Smooth muscle cell (in vitro differentiated cells): ENCODE measurements around the gene DNAJB1. TPM values are rescaled to one million over a fixed set of nuclear protein-coding genes. Genes with fewer than 3 reads are reported as not detected.
A peak's percentile ranks its signal among the peaks of the same experiment; 100 is the strongest.

ENCODE experiments used
- DNase-seq: peaks from one replicate; lab custom pipeline; 2025; ENCODE audit not compliant: unreplicated experiment; lab: John Stamatoyannopoulos, UW
- H2AFZ ChIP-seq: fragments of 200-600 bp; sonication (generic); 2 replicates; pipeline ENCODE4 v1.6.0; 2016; ENCODE audit warnings: antibody characterized with exemption, low read depth, mild to moderate bottlenecking
- H3F3A ChIP-seq: fragments of 200-600 bp; sonication (generic); 2 replicates; pipeline ENCODE4 v1.6.0; 2017; ENCODE audit warnings: antibody characterized with exemption, low read depth
- H3K27ac ChIP-seq: fragments of 200-600 bp; sonication (generic); 2 replicates; pipeline ENCODE4 v1.5.1; 2016; ENCODE audit warnings: low read depth, mild to moderate bottlenecking
- H3K27me3 ChIP-seq: fragments of 200-600 bp; sonication (generic); 2 replicates; pipeline ENCODE4 v1.6.1; 2016; ENCODE audit warnings: low read depth, mild to moderate bottlenecking
- H3K36me3 ChIP-seq: fragments of 200-600 bp; sonication (generic); 2 replicates; pipeline ENCODE4 v1.5.1; 2016; ENCODE audit warnings: low read depth
- H3K4me1 ChIP-seq: fragments of 200-600 bp; sonication (generic); 2 replicates; pipeline ENCODE4 v1.5.1; 2016; ENCODE audit warnings: low read depth
- H3K4me2 ChIP-seq: fragments of 200-600 bp; sonication (generic); 2 replicates; pipeline ENCODE4 v1.6.0; 2016; ENCODE audit warnings: mild to moderate bottlenecking
- H3K4me3 ChIP-seq: fragments of 200-600 bp; sonication (generic); 2 replicates; pipeline ENCODE4 v1.5.1; 2016; ENCODE audit warnings: mild to moderate bottlenecking
- H3K79me2 ChIP-seq: fragments of 200-600 bp; sonication (generic); 2 replicates; pipeline ENCODE4 v1.6.0; 2016; ENCODE audit warnings: low read depth, mild to moderate bottlenecking
- H3K9ac ChIP-seq: fragments of 200-600 bp; sonication (generic); 2 replicates; pipeline ENCODE4 v1.6.0; 2016; ENCODE audit warnings: low read depth
- H3K9me3 ChIP-seq: fragments of 200-600 bp; sonication (generic); replicated peaks from 2 replicates; pipeline ENCODE4 v1.5.1; 2016; ENCODE audit warnings: low read depth
- H4K20me1 ChIP-seq: fragments of 200-600 bp; sonication (generic); 2 replicates; pipeline ENCODE4 v1.6.0; 2016; ENCODE audit warnings: low read depth
- WGBS: methylation state at CpG from one replicate; pipeline ENCODE4 v1.1.7; 2016; ENCODE audit warnings: low lambda C conversion rate; 5-methylcytosine and 5-hydroxymethylcytosine counted together
- polyA plus RNA-seq: library from polyadenylated mRNA; unstranded; fragments of >200 nt; fragmentation: Nextera tagmentation; extraction: Ambion mirVana; gene quantifications from 2 replicates; pipeline ENCODE4 v1.2.1, GENCODE V29; 2016
- total RNA-seq: library from RNA; depleted of rRNA; stranded (reverse); fragments of >200 nt; gene quantifications from 2 replicates; pipeline ENCODE4 v1.2.3, GENCODE V29; 2014
- TF ChIP-seq, protein P1 (sequence below): fragments of 200-600 bp; sonication (generic); IDR thresholded peaks from 2 replicates; pipeline ENCODE4 v1.5.1; 2017; ENCODE audit warnings: borderline replicate concordance, mild to moderate bottlenecking, antibody characterized with exemption; ENCODE audit not compliant: insufficient read depth, poor library complexity, severe bottlenecking

DNAJB1 gene
- total and polyA plus RNA-seq, 2 experiments from 2014 or later, result 114 to 152 TPM

DNA sequence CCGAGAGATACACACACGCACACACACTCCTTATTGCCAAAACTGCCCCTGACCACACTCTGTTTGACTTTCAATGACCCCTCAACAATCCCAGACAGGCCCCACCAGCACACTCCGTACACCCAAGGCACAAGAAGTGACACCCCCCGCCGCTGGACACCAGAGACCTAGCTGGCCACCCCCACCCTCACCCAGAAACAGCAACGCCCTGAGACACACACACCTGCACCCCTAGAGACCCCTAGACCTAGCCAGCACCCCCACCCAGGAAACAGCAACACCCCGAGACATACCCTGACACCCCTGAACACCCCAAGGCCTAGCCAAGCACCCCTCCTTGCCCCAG is 41.9 kb downstream of the DNAJB1 start:
- Histone ChIP-seq H3K27ac (no peak overlapping the region), H4K20me1 (peaks cover 34% of the 10 kb centered on the region), H2AFZ (no peak overlapping the region), H3K4me3 (no peak overlapping the region), H3K27me3 (no peaks in the 10 kb centered on the region), H3K79me2 (no peaks in the 10 kb centered on the region), H3K4me1 (peaks cover 12% of the 10 kb centered on the region), H3K4me2 (no peak overlapping the region), H3K9ac (no peak overlapping the region), H3K36me3 (no peaks in the 10 kb centered on the region), H3K9me3 (no peaks in the 10 kb centered on the region), H3F3A (no peaks in the 10 kb centered on the region)
- TF ChIP-seq, protein P1, sequence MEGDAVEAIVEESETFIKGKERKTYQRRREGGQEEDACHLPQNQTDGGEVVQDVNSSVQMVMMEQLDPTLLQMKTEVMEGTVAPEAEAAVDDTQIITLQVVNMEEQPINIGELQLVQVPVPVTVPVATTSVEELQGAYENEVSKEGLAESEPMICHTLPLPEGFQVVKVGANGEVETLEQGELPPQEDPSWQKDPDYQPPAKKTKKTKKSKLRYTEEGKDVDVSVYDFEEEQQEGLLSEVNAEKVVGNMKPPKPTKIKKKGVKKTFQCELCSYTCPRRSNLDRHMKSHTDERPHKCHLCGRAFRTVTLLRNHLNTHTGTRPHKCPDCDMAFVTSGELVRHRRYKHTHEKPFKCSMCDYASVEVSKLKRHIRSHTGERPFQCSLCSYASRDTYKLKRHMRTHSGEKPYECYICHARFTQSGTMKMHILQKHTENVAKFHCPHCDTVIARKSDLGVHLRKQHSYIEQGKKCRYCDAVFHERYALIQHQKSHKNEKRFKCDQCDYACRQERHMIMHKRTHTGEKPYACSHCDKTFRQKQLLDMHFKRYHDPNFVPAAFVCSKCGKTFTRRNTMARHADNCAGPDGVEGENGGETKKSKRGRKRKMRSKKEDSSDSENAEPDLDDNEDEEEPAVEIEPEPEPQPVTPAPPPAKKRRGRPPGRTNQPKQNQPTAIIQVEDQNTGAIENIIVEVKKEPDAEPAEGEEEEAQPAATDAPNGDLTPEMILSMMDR, result no peak
- no peak for DNase-seq
- 95% methylated on average over 7 of the region's 7 CpGs for WGBS

DNA sequence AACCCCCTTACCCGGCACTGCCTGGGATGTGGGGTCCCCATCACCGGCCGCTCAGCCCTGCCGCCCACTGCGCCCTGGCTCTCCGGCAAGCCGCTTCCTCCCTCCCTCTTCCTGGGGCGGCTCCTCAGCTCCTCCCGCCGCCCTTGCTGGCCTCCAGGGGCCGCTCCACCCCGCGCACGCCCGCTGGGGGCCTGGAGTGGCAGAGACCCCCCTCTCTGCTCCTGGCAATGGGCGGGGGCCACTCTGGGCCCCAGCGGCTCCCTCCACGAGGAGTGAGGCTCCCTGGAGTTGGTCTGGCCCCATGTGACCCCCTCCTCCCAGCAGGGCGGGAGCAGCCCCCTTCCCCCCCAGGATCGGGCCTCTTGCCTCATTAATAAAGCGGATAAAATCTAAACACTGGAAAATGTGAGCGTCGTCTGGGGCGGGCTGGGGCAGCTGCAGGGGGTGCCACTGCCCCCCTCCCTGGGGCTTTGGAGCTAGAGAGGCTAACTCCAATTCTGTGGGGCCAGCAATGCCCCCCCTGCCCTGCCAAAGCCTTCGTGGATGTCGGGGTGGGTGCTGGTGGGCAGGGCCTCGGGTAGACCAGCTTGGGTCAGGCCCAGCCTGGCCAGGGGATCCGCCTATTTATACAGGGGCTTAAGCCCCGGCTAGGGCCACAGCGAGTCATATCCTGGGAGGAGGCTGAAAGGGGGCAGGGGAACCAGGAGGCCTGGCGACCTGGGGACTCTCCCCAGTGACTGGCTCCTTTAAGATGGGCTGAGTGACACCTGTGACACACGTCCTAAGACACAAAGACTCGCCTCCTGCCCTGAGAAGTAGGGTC is 42.7 kb downstream of the DNAJB1 start, which contains the start of gene PTGER1:
Gene PTGER1, minus strand, starts transcription at position 104 of the 823 bp plus-strand sequence. CDS start 1,034 bp downstream, outside the sequence.
- H3K4me3 ChIP-seq, result peak within 1 kb of the TSS; percentile 23
- H3K4me1 ChIP-seq, result peaks cover 12% of the 10 kb centered on the region
- H3K27me3 ChIP-seq, result no peaks in the 10 kb centered on the region
- DNase-seq, result peak; percentile 29
- WGBS, result 23% methylated on average over 23 of the region's 33 CpGs
- H3K4me2 ChIP-seq, result peak within 1 kb of the TSS; percentile 81
- H4K20me1 ChIP-seq, result peaks cover 26% of the 10 kb centered on the region
- TF ChIP-seq, protein P1, result peak; percentile 20
- no peaks in the 10 kb centered on the region for H3K36me3 ChIP-seq
- H3K9ac ChIP-seq, result no peak within 1 kb of the TSS
- no peaks in the 10 kb centered on the region for H3F3A ChIP-seq
- H2AFZ ChIP-seq, result no peak within 1 kb of the TSS
- H3K79me2 ChIP-seq, result no peaks in the 10 kb centered on the region
- H3K9me3 ChIP-seq, result no peaks in the 10 kb centered on the region
- H3K27ac ChIP-seq, result no peak within 1 kb of the TSS

DNA sequence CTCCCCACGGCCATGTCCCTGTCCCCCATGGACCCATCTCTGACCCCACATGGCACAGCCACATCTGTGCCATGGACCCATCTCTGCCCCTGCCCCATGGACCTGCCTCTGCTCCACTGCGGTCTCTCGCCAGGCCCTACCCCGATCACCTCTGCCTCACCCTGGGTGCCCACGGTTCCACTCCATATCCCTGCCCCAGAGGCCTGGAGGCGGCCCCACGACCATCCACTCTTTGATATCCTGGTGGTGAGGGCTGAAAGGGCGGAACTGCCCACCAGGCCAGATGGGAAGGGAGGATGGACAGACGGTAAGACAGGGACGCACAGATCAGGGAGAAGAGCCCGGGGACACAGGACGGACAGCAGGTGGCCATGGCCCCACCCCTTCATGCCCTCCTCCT is 43.4 kb downstream of the DNAJB1 start:
- Histone ChIP-seq H3K79me2 (no peaks in the 10 kb centered on the region), H3K27ac (no peak overlapping the region), H3K4me3 (peak overlapping the region; percentile 23), H3K4me2 (peak overlapping the region; percentile 81), H4K20me1 (peaks cover 20% of the 10 kb centered on the region), H3K9ac (no peak overlapping the region), H3K27me3 (no peaks in the 10 kb centered on the region), H2AFZ (no peak overlapping the region), H3K4me1 (peaks cover 12% of the 10 kb centered on the region), H3K36me3 (no peaks in the 10 kb centered on the region), H3F3A (no peaks in the 10 kb centered on the region), H3K9me3 (no peaks in the 10 kb centered on the region)
- 80% methylated on average over 12 of the region's 12 CpGs for WGBS
- DNase-seq, result no peak
- TF ChIP-seq, protein P1, result no peak

DNA sequence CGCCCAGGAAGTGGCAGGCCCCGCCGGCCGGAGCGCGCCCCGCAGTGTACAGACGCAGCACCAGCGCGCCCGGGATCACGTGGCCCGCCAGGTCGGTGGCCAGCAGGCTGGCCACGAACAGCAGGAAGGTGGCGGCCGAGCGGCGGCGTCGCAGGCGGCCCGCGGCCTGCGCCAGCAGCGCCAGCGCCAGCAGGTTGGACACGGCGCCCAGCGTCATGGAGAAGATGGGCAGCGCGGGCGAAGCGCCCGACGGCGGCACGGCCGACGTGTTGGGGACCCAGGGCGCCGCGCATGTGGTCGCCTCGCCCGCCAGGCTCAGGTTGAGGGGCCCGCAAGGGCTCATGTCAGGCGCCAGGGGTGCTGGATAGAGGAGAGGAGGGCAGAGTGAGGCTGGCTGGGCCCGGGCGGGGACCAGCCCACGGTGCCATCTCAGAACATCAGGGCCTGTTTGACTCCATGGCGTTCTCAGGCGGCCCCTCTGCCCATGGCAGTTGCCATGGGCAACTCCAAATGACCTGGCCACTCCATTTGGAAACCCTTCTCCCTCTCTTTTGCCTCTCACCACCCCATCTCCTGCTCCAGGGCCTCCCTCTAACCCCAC is 44.1 kb downstream of the DNAJB1 start:
- TF ChIP-seq, protein P1, result no peak
- no peak overlapping the region for H3K9ac ChIP-seq
- no peak for DNase-seq
- no peak overlapping the region for H2AFZ ChIP-seq
- no peaks in the 10 kb centered on the region for H3K27me3 ChIP-seq
- H3K79me2 ChIP-seq, result no peaks in the 10 kb centered on the region
- H3K36me3 ChIP-seq, result no peaks in the 10 kb centered on the region
- no peak overlapping the region for H3K4me2 ChIP-seq
- WGBS, result 97% methylated on average over 52 of the region's 53 CpGs
- no peak overlapping the region for H3K27ac ChIP-seq
- H3K9me3 ChIP-seq, result no peaks in the 10 kb centered on the region
- H4K20me1 ChIP-seq, result peaks cover 18% of the 10 kb centered on the region
- H3F3A ChIP-seq, result no peaks in the 10 kb centered on the region
- H3K4me3 ChIP-seq, result no peak overlapping the region
- H3K4me1 ChIP-seq, result peaks cover 12% of the 10 kb centered on the region
